ENCODE data around the gene LDHA.
"Not testable (repeated sequence)": the region's sequence is repeated elsewhere in the genome, so short reads cannot be mapped to it uniquely, and the experiment has no call there.

The LDHA gene

GRCh38 chr11:18394928-18395734, 768 bp downstream of the LDHA start:
- no peak for DNase-seq

GRCh38 chr11:18395735-18396504, 1.6 kb downstream of the LDHA start:
- peak; percentile 98 for DNase-seq

- DNase-seq: no peak
These were observed 3.6 kb downstream of the LDHA start for GRCh38 chr11:18397921-18398320.

- not testable (repeated sequence) for DNase-seq
These were observed 6.7 kb downstream of the LDHA start for GRCh38 chr11:18401077-18401476.

- no peak for DNase-seq
These were observed 9.7 kb downstream of the LDHA start for GRCh38 chr11:18404062-18404461.

GRCh38 chr11:18407400-18407799, 13.0 kb downstream of the LDHA start:
- not testable (repeated sequence) for DNase-seq

GRCh38 chr11:18408558-18409291, 14.4 kb downstream of the LDHA start:
- DNase-seq: no peak

GRCh38 chr11:18416459-18416858, 22.1 kb downstream of the LDHA start:
- DNase-seq: no peak

GRCh38 chr11:18419040-18419439, 24.7 kb downstream of the LDHA start:
- no peak for DNase-seq

GRCh38 chr11:18420067-18420466, 25.7 kb downstream of the LDHA start:
- no peak for DNase-seq

- peak; percentile 50 for DNase-seq
These were observed 32.9 kb downstream of the LDHA start for GRCh38 chr11:18427240-18427639.

GRCh38 chr11:18429332-18429731, 35.0 kb downstream of the LDHA start:
- no peak for DNase-seq

GRCh38 chr11:18438691-18439090, 44.3 kb downstream of the LDHA start:
- DNase-seq: no peak

GRCh38 chr11:18449251-18449650, 54.9 kb downstream of the LDHA start:
- peak; percentile 67 for DNase-seq

GRCh38 chr11:18452927-18453326, 58.6 kb downstream of the LDHA start:
- no peak for DNase-seq

GRCh38 chr11:18455686-18456372, 61.5 kb downstream of the LDHA start, which contains the start of gene LDHAL6A:
TSS of gene LDHAL6A (plus strand) at chr11:18455856. CDS start at chr11:18456681, 825 bp downstream.
- DNase-seq: no peak

- no peak for DNase-seq
These were observed 63.1 kb downstream of the LDHA start for GRCh38 chr11:18457450-18457849.

Measured in MV-4-11 (cell line).